Measurements from ENCODE around the gene LARP4B. TPM values are rescaled to one million over a fixed set of nuclear protein-coding genes. Genes with fewer than 3 reads are reported as not detected.

Gene LARP4B
- polyA plus RNA-seq, 1 donor from 2014 or later = 14.2 TPM

DNA sequence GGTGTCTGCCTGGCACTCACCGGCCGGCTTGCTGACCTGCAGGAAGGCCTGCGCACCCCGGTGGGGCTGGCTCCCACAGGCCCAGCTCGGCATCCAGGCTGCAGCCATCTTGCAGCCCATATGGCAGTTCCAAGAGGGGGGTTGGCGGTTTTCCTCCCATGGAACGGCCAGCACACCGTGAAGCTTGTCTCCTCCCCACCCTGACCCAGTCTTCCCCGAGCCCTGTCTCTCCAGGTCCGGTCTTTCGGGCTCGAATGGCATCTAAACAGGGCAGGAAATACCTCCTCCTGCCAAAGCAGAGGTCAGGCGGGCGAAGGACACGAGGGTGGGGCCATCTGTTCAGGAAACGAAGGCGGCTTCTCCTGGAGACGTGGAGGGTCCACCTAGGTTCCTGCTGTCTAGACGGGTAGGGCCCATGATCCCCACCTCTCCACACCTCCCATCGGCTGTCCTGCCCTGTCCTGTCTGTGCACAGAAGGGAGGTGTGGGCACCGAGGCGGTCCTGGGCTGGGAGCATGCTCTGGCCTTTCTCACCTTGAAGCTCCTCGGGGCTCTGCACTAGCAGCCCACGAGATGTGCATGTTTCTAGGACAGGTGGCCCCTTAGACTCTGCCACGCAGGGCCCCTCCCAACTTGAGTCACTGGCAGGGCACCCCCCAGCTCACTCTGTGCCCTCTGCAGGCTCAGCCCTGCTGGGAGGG is 128.3 kb downstream of the LARP4B start:
- H3K36me3 ChIP-seq (ENCODE audit: insufficient read depth, low read length) = no peaks in the 10 kb centered on the region
- no peak overlapping the region for H2AFZ ChIP-seq (ENCODE audit: low read depth, low read length)
- no peak overlapping the region for H3K4me2 ChIP-seq (ENCODE audit: low read length)
- no peak overlapping the region for H3K4me3 ChIP-seq (ENCODE audit: low read length)
- no peaks in the 10 kb centered on the region for H3F3A ChIP-seq (ENCODE audit: insufficient read depth, low read length, poor library complexity, severe bottlenecking)
- no peaks in the 10 kb centered on the region for H3K9me3 ChIP-seq (ENCODE audit: low read length)
- no peaks in the 10 kb centered on the region for H3K9me2 ChIP-seq (ENCODE audit: insufficient read depth, low read length)
- no peak overlapping the region for H3K9ac ChIP-seq (ENCODE audit: low read length)
- no peaks in the 10 kb centered on the region for H3K79me2 ChIP-seq (replicated peaks; ENCODE audit: insufficient read depth, low read length)
- H3K27ac ChIP-seq (ENCODE audit: low read length) = no peak overlapping the region
- TF ChIP-seq, protein P1, sequence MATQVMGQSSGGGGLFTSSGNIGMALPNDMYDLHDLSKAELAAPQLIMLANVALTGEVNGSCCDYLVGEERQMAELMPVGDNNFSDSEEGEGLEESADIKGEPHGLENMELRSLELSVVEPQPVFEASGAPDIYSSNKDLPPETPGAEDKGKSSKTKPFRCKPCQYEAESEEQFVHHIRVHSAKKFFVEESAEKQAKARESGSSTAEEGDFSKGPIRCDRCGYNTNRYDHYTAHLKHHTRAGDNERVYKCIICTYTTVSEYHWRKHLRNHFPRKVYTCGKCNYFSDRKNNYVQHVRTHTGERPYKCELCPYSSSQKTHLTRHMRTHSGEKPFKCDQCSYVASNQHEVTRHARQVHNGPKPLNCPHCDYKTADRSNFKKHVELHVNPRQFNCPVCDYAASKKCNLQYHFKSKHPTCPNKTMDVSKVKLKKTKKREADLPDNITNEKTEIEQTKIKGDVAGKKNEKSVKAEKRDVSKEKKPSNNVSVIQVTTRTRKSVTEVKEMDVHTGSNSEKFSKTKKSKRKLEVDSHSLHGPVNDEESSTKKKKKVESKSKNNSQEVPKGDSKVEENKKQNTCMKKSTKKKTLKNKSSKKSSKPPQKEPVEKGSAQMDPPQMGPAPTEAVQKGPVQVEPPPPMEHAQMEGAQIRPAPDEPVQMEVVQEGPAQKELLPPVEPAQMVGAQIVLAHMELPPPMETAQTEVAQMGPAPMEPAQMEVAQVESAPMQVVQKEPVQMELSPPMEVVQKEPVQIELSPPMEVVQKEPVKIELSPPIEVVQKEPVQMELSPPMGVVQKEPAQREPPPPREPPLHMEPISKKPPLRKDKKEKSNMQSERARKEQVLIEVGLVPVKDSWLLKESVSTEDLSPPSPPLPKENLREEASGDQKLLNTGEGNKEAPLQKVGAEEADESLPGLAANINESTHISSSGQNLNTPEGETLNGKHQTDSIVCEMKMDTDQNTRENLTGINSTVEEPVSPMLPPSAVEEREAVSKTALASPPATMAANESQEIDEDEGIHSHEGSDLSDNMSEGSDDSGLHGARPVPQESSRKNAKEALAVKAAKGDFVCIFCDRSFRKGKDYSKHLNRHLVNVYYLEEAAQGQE (IDR thresholded peaks at IDR 0.05; ENCODE audit: borderline replicate concordance) = no peak
- TF ChIP-seq SMC3 (conservative IDR thresholded peaks at IDR 0.05; ENCODE audit: poor library complexity) = no peak
- no peak for TF ChIP-seq EP300 (conservative IDR thresholded peaks at IDR 0.05; ENCODE audit: poor library complexity, severe bottlenecking)
- no peaks in the 10 kb centered on the region for H3K27me3 ChIP-seq (ENCODE audit: insufficient read depth, low read depth, low read length)
- H4K20me1 ChIP-seq (ENCODE audit: insufficient read depth) = no peaks in the 10 kb centered on the region

DNA sequence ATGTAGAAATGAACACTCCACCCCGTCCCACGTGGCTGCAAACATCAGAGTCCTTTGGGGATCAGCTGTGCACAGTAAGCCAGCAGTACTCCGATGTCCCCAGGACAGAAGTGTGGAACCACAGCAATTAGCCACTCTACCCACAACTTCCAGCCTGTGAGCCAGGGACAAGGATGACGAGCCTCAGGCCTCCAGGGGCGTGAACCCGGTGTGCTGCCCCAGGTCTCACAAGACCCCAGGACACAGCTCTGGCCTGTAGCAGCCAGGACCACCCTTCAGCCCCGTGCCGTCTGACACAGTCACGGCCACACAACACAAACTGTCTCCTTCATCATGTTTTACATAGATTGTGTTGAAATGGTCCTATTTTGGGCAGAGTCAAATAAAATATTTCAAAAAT is 129.0 kb downstream of the LARP4B start:
- no peaks in the 10 kb centered on the region for H3F3A ChIP-seq (ENCODE audit: insufficient read depth, low read length, poor library complexity, severe bottlenecking)
- H3K9me3 ChIP-seq (ENCODE audit: low read length) = no peaks in the 10 kb centered on the region
- H3K9me2 ChIP-seq (ENCODE audit: insufficient read depth, low read length) = no peaks in the 10 kb centered on the region
- no peak for TF ChIP-seq MXI1 (conservative IDR thresholded peaks at IDR 0.05; ENCODE audit: poor library complexity, severe bottlenecking)
- TF ChIP-seq TAF1 (IDR thresholded peaks at IDR 0.05; ENCODE audit: low read depth) = no peak
- no peak for TF ChIP-seq POLR2AphosphoS5 (IDR thresholded peaks at IDR 0.05)
- TF ChIP-seq RAD21 (conservative IDR thresholded peaks at IDR 0.05) = no peak
- TF ChIP-seq, protein P2, sequence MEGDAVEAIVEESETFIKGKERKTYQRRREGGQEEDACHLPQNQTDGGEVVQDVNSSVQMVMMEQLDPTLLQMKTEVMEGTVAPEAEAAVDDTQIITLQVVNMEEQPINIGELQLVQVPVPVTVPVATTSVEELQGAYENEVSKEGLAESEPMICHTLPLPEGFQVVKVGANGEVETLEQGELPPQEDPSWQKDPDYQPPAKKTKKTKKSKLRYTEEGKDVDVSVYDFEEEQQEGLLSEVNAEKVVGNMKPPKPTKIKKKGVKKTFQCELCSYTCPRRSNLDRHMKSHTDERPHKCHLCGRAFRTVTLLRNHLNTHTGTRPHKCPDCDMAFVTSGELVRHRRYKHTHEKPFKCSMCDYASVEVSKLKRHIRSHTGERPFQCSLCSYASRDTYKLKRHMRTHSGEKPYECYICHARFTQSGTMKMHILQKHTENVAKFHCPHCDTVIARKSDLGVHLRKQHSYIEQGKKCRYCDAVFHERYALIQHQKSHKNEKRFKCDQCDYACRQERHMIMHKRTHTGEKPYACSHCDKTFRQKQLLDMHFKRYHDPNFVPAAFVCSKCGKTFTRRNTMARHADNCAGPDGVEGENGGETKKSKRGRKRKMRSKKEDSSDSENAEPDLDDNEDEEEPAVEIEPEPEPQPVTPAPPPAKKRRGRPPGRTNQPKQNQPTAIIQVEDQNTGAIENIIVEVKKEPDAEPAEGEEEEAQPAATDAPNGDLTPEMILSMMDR (IDR thresholded peaks at IDR 0.05; ENCODE audit: poor library complexity, severe bottlenecking) = no peak
- TF ChIP-seq EP300 (conservative IDR thresholded peaks at IDR 0.05; ENCODE audit: poor library complexity, severe bottlenecking) = no peak
- no peak overlapping the region for H3K4me3 ChIP-seq (ENCODE audit: low read length)
- H3K79me2 ChIP-seq (replicated peaks; ENCODE audit: insufficient read depth, low read length) = no peaks in the 10 kb centered on the region
- no peaks in the 10 kb centered on the region for H4K20me1 ChIP-seq (ENCODE audit: insufficient read depth)
- H2AFZ ChIP-seq (ENCODE audit: low read depth, low read length) = no peak overlapping the region
- H3K27ac ChIP-seq (ENCODE audit: low read length) = no peak overlapping the region
- no peaks in the 10 kb centered on the region for H3K36me3 ChIP-seq (ENCODE audit: insufficient read depth, low read length)
- H3K27me3 ChIP-seq (ENCODE audit: insufficient read depth, low read depth, low read length) = no peaks in the 10 kb centered on the region
- H3K4me2 ChIP-seq (ENCODE audit: low read length) = no peak overlapping the region
- H3K9ac ChIP-seq (ENCODE audit: low read length) = no peak overlapping the region

DNA sequence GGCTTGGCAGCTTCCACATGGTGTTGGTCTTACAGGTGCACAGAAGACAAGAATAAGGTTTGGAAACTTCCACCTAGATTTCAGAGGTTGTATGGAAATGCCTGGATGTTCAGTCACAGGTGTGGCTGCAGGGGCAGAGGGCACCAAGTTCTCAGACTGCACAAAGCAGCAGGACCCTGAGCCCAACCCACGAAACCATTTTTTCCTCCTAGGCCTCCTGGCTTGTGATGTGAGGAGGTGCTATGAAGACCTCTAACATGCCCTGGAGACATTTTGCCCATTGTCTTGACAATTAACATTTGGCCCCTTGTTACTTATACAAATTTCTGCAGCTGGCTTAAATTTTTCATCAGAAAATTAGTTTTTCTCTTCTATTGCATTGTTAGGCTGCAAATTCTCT is 134.3 kb downstream of the LARP4B start:
- Histone ChIP-seq H3K4me3 (ENCODE audit: low read length) (no peak overlapping the region), H3K79me2 (replicated peaks; ENCODE audit: insufficient read depth, low read length) (no peaks in the 10 kb centered on the region), H3K9ac (ENCODE audit: low read length) (no peak overlapping the region), H3K36me3 (ENCODE audit: insufficient read depth, low read length) (no peaks in the 10 kb centered on the region), H3K9me3 (ENCODE audit: low read length) (peaks cover 7% of the 10 kb centered on the region), H3K4me2 (ENCODE audit: low read length) (no peak overlapping the region), H3K27ac (ENCODE audit: low read length) (no peak overlapping the region), H3F3A (ENCODE audit: insufficient read depth, low read length, poor library complexity, severe bottlenecking) (no peaks in the 10 kb centered on the region), H2AFZ (ENCODE audit: low read depth, low read length) (no peak overlapping the region), H4K20me1 (ENCODE audit: insufficient read depth) (no peaks in the 10 kb centered on the region), H3K9me2 (ENCODE audit: insufficient read depth, low read length) (no peaks in the 10 kb centered on the region), H3K27me3 (ENCODE audit: insufficient read depth, low read depth, low read length) (no peaks in the 10 kb centered on the region)
- TF ChIP-seq EZH2 (IDR thresholded peaks at IDR 0.05; ENCODE audit: borderline replicate concordance, insufficient read depth, low read length, poor library complexity, severe bottlenecking) = no peak
- TF ChIP-seq, protein P2 (IDR thresholded peaks at IDR 0.05; ENCODE audit: poor library complexity, severe bottlenecking) = no peak
- no peak for TF ChIP-seq EP300 (conservative IDR thresholded peaks at IDR 0.05; ENCODE audit: poor library complexity, severe bottlenecking)
- no peak for TF ChIP-seq MXI1 (conservative IDR thresholded peaks at IDR 0.05; ENCODE audit: poor library complexity, severe bottlenecking)
- no peak for TF ChIP-seq POLR2AphosphoS5 (IDR thresholded peaks at IDR 0.05)
- TF ChIP-seq RAD21 (conservative IDR thresholded peaks at IDR 0.05) = no peak
- TF ChIP-seq, protein P1 (IDR thresholded peaks at IDR 0.05; ENCODE audit: borderline replicate concordance) = no peak
- TF ChIP-seq TAF1 (IDR thresholded peaks at IDR 0.05; ENCODE audit: low read depth) = no peak
- no peak for TF ChIP-seq SMC3 (conservative IDR thresholded peaks at IDR 0.05; ENCODE audit: poor library complexity)
